ENCODE results near the gene LIME1.

DNA sequence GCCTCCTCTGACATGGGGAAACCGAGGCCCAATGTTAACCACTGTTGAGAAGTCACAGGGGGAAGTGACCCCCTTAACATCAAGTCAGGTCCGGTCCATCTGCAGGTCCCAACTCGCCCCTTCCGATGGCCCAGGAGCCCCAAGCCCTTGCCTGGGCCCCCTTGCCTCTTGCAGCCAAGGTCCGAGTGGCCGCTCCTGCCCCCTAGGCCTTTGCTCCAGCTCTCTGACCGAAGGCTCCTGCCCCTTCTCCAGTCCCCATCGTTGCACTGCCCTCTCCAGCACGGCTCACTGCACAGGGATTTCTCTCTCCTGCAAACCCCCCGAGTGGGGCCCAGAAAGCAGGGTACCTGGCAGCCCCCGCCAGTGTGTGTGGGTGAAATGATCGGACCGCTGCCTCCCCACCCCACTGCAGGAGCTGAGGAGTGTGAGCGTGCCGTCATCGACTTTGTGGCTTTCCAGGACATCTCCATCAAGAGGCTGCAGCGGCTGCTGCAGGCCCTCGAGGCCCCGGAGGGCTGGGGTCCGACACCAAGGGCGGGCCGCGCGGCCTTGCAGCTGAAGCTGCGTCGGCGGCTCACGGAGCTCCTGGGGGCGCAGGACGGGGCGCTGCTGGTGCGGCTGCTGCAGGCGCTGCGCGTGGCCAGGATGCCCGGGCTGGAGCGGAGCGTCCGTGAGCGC lies 38.5 kb upstream of the LIME1 start:
- TF ChIP-seq, protein P1, sequence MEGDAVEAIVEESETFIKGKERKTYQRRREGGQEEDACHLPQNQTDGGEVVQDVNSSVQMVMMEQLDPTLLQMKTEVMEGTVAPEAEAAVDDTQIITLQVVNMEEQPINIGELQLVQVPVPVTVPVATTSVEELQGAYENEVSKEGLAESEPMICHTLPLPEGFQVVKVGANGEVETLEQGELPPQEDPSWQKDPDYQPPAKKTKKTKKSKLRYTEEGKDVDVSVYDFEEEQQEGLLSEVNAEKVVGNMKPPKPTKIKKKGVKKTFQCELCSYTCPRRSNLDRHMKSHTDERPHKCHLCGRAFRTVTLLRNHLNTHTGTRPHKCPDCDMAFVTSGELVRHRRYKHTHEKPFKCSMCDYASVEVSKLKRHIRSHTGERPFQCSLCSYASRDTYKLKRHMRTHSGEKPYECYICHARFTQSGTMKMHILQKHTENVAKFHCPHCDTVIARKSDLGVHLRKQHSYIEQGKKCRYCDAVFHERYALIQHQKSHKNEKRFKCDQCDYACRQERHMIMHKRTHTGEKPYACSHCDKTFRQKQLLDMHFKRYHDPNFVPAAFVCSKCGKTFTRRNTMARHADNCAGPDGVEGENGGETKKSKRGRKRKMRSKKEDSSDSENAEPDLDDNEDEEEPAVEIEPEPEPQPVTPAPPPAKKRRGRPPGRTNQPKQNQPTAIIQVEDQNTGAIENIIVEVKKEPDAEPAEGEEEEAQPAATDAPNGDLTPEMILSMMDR (conservative IDR thresholded peaks at IDR 0.05), result no peak
- no peak for TF ChIP-seq ZFX (IDR thresholded peaks at IDR 0.05)

Data from C4-2B (cell line).